ENCODE measurements around the gene IFNL2. TPM values are rescaled to one million over a fixed set of nuclear protein-coding genes. Genes with fewer than 3 reads are reported as not detected.
"Not testable (repeated sequence)": the region's sequence is repeated elsewhere in the genome, so short reads cannot be mapped to it uniquely, and the experiment has no call there.

The IFNL2 gene
- total and polyA plus RNA-seq, 8 donors: not detected

DNA sequence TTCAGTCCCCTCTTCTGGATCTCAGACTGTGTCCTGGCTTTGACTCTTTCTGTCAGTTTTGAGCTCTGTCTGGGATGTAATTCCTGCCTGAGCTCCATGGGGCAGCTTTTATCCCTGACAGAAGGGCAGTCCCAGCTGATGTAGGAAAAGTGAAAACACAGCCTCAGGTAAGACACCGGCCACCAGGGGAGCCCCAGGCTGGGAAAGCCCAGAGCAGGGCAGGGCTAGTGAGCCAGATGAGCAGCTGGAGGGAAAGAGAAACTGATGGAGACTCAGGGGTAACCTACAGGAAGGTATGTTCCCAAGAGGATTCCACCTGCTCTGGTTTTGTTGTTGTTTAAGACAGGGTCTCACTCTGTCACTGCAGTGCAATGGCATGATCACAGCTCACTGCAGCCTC lies 23.0 kb upstream of the IFNL2 start:
- H3K27me3 ChIP-seq: peaks cover 22 to 68% of the 10 kb centered on the region in 2 donors
- H3K27ac ChIP-seq; H3K4me1 ChIP-seq; H3K4me3 ChIP-seq; DNase-seq; H3K36me3 ChIP-seq; H3K9me3 ChIP-seq; intact Hi-C loops (cut with DNase I): not testable (repeated sequence)
- ATAC-seq: peak; percentile 29

DNA sequence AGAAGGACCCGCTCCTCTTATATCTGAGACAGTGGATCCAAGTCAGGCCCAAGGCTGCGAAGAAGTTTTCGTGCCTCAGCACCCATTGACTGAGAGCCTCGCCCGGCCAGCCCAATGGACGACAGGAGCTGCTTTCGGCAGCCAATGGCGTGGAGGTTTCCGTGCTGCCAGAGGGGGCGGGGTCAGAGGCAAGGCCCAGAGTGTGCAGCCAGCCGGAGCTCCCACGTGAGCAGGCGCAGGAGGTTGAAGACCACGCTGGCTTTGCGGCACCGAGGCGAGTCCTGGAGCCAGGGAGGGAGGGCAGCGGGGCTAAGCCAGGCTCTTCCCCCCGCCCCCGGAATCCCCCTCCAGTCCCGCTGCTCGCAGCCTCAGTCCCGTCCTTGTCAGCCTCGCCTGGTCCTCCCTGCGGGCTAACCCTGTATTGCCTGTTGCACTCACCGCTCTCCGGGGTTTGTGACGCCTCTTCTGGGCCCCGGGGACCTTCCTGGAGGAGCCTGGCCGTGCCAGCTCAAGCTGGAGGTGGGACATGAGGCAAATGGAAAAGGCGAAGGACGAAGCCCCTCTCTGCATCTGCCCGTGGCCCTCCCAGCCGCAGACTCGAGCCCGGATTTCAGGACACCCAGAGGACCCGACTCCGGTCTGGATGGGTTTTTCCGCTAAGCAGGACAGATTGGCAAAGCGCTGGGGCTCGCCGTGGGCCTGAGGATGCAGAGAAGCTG lies 21.1 kb upstream of the IFNL2 start:
- ATAC-seq (peak; percentile 65), DNase-seq (peak in 1 of 4 donors; percentile 81)
- Histone ChIP-seq H3K27me3 (peaks cover 22 to 64% of the 10 kb centered on the region in 2 donors), H3K4me1 (peaks cover 0 to 4% of the 10 kb centered on the region in 2 donors), H3K9me3 (no peaks in the 10 kb centered on the region), H3K27ac (no peak overlapping the region), H3K4me3 (no peak overlapping the region), H3K36me3 (no peaks in the 10 kb centered on the region)
- intact Hi-C loops (cut with DNase I): no loop called here
- TF ChIP-seq, protein P1, sequence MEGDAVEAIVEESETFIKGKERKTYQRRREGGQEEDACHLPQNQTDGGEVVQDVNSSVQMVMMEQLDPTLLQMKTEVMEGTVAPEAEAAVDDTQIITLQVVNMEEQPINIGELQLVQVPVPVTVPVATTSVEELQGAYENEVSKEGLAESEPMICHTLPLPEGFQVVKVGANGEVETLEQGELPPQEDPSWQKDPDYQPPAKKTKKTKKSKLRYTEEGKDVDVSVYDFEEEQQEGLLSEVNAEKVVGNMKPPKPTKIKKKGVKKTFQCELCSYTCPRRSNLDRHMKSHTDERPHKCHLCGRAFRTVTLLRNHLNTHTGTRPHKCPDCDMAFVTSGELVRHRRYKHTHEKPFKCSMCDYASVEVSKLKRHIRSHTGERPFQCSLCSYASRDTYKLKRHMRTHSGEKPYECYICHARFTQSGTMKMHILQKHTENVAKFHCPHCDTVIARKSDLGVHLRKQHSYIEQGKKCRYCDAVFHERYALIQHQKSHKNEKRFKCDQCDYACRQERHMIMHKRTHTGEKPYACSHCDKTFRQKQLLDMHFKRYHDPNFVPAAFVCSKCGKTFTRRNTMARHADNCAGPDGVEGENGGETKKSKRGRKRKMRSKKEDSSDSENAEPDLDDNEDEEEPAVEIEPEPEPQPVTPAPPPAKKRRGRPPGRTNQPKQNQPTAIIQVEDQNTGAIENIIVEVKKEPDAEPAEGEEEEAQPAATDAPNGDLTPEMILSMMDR (IDR thresholded peaks at IDR 0.05): no peak

DNA sequence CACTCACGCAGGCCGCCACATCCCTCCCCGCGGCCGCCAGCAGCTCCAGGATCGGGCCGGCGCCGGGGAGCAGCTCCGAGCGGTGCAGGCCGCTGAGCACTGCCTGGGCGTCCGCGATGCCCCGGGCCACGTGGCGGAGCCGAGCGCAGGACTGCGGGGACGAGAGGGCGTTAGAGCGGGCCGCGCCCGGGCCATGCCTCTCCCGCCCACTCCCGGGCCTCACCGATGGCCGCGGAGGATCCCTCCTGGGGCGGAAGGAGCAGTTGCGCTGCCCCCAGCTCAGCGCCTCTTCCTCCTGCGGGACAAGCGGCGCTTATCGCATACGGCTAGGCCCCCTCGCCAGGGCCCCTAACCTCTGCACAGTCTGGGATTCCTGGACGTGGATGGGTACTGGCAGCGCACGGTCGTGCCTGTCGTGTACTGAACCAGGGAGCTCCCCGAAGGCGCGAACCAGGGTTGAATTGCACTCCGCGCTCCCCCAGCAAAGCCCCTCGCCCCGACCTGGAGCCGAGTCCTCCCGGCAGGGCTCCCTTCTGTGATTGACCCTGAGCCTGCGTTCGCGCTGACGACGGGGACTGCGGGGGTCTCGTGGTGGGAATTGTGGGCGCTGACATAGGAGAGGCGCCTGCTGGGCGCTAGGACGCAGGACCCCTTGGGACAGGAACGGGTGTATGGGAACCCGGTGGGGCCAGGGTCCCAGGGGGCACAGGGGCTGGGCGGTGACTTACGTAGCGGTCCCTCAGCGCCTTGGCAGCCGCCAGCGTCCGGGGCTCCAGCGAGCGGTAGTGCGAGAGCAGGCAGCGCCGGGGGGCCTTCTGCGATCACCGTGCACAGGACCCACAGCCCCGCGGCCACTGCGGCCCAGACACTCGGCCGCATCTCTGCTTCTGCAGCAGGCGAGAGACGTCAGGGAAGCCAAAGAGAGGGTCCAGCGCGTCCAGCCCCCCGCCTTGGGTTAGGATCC lies 20.2 kb upstream of the IFNL2 start:
- H3K27me3 ChIP-seq: peaks cover 22 to 61% of the 10 kb centered on the region in 2 donors
- intact Hi-C loops (cut with DNase I): no loop called here
- ATAC-seq: peak; percentile 77
- no peaks in the 10 kb centered on the region for H3K9me3 ChIP-seq
- H3K36me3 ChIP-seq: no peaks in the 10 kb centered on the region
- no peak overlapping the region for H3K4me3 ChIP-seq
- DNase-seq: peak in 1 of 4 donors; percentile 76
- peaks cover 0 to 4% of the 10 kb centered on the region in 2 donors for H3K4me1 ChIP-seq
- TF ChIP-seq, protein P1 (IDR thresholded peaks at IDR 0.05): no peak
- H3K27ac ChIP-seq: no peak overlapping the region

DNA sequence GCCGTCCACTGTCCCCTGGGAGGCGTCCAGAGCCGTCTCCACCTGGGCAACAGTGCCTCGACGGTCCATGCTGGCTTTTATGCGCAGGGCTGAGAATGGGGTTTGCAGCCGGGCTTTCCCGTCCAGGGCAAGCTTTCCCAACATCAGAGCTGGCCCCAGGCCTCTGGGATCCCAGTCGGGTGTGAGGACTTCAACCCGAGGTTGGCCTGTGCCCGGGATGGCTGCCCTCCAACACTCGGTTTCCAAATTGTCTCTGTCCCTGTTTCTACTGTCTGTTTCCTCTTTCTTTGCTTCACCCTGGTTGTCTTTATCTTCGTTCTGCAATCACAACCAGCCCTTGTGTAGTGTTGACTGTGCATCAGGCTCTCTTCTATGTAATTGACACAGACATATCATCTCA lies 19.4 kb upstream of the IFNL2 start, which contains the start of gene IFNL4:
Gene IFNL4, minus strand, starts transcription at position 51 of the 400 bp plus-strand sequence.
- peaks cover 0 to 4% of the 10 kb centered on the region in 2 donors for H3K4me1 ChIP-seq
- DNase-seq: no peak
- no peak for ATAC-seq
- H3K27me3 ChIP-seq: peaks cover 22 to 53% of the 10 kb centered on the region in 2 donors
- intact Hi-C loops (cut with DNase I): no loop called here
- no peak within 1 kb of the TSS for H3K27ac ChIP-seq
- no peaks in the 10 kb centered on the region for H3K9me3 ChIP-seq
- H3K4me3 ChIP-seq: no peak within 1 kb of the TSS
- TF ChIP-seq, protein P1 (IDR thresholded peaks at IDR 0.05): no peak
- no peaks in the 10 kb centered on the region for H3K36me3 ChIP-seq

- ATAC-seq (no peak), DNase-seq (no peak)
- intact Hi-C loops (cut with DNase I): no loop called here
- Histone ChIP-seq H3K27me3 (peaks cover 22 to 53% of the 10 kb centered on the region in 2 donors), H3K9me3 (no peaks in the 10 kb centered on the region), H3K4me3 (no peak overlapping the region), H3K4me1 (peaks cover 0 to 4% of the 10 kb centered on the region in 2 donors), H3K27ac (no peak overlapping the region), H3K36me3 (no peaks in the 10 kb centered on the region)
- TF ChIP-seq, protein P1 (IDR thresholded peaks at IDR 0.05): no peak
Observed at GRCh38 chr19:39251081-39251480, 17.1 kb upstream of the IFNL2 start.
